Measurements from ENCODE around the gene AOPEP.

AOPEP gene

DNA sequence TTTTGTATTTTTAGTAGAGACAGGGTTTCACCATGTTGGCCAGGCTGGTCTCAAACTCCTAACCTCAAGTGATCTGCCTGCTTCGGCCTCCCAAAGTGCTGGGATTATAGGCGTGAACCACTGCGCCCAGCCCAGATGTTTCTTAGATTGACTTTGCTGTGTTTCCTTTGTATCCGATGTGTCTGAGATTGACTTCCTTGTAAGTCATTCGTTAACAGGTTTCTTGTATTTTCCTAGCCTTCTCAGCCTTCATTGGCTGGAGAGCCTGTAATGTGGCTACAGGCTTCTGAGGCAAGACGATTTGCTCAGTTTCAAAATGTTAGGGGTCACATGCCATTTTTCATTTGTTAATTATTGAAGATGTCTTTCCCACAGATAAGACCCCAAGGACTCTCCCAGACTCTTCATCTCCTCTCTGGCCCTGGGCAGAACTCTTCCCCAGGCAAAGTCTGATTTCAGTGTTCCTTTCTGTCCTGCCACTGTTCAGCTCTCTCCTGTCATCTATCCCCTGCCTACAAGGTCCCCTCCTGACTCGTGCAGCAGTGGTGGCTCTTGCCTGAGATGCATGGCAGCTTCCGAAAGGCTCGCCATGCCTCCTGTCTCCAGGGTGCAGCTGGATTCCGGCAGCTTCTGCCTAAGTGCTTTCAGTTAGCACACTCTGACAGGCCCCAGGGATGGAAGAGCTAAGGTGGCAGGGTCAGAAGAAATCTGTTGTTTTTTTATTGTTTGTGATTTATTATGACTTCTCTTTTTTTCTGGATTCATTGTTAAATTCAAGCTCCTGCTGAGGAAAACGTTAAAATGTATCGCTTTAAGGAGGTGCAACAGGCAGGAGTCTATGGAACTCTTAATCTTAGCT, 206.4 kb downstream of the AOPEP start (continued):
- TF ChIP-seq, protein P1, sequence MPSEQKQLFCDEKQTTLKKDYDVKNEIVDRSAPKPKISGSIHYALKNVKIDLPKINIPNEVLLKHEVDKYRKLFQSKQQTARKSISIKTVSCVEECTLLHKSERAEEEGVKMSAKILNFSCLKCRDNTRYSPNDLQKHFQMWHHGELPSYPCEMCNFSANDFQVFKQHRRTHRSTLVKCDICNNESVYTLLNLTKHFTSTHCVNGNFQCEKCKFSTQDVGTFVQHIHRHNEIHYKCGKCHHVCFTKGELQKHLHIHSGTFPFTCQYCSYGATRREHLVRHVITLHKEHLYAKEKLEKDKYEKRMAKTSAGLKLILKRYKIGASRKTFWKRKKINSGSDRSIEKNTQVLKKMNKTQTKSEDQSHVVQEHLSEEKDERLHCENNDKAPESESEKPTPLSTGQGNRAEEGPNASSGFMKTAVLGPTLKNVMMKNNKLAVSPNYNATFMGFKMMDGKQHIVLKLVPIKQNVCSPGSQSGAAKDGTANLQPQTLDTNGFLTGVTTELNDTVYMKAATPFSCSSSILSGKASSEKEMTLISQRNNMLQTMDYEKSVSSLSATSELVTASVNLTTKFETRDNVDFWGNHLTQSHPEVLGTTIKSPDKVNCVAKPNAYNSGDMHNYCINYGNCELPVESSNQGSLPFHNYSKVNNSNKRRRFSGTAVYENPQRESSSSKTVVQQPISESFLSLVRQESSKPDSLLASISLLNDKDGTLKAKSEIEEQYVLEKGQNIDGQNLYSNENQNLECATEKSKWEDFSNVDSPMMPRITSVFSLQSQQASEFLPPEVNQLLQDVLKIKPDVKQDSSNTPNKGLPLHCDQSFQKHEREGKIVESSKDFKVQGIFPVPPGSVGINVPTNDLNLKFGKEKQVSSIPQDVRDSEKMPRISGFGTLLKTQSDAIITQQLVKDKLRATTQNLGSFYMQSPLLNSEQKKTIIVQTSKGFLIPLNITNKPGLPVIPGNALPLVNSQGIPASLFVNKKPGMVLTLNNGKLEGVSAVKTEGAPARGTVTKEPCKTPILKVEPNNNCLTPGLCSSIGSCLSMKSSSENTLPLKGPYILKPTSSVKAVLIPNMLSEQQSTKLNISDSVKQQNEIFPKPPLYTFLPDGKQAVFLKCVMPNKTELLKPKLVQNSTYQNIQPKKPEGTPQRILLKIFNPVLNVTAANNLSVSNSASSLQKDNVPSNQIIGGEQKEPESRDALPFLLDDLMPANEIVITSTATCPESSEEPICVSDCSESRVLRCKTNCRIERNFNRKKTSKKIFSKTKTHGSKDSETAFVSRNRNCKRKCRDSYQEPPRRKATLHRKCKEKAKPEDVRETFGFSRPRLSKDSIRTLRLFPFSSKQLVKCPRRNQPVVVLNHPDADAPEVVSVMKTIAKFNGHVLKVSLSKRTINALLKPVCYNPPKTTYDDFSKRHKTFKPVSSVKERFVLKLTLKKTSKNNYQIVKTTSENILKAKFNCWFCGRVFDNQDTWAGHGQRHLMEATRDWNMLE (tag by site-specific recombination; conservative IDR thresholded peaks at IDR 0.05; ENCODE audit: low read depth) = no peak
- no peak for TF ChIP-seq ZNF121 (tag by site-specific recombination; IDR thresholded peaks at IDR 0.05)

DNA sequence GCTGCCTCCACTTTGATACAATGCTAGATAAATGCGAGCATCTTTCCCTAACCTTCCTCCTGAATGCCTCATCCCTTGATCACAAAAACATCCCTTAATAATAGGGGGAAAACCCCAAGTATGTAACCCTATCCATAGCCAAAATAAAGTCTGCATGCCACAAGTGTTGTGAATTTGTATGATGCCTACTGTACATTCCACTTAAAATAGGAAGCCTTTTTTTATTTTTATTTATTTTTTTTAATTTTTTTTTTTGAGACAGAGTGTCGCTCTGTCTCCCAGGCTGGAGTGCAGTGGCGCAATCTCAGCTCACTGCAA, 207.0 kb downstream of the AOPEP start:
- no peak overlapping the region for H3K27ac ChIP-seq (ENCODE audit: extremely low read depth, low read depth, low read length)
- H3K4me1 ChIP-seq (ENCODE audit: control insufficient read depth, insufficient read depth, low read length) = no peaks in the 10 kb centered on the region
- TF ChIP-seq ZNF423 (tag by site-specific recombination; IDR thresholded peaks at IDR 0.05) (no peak), SCRT2 (tag by site-specific recombination; IDR thresholded peaks at IDR 0.05) (0 out of 2 replicates have a peak, but pooled peaks have one; percentile 23), SCRT1 (tag by site-specific recombination; IDR thresholded peaks at IDR 0.05; ENCODE audit: borderline replicate concordance) (no peak)
- no peaks in the 10 kb centered on the region for H3K36me3 ChIP-seq (ENCODE audit: control insufficient read depth in 2 of 2, insufficient read depth in 1 of 2, low read length in 2 of 2)
- H3K4me3 ChIP-seq (ENCODE audit: low read depth, low read length) = no peak overlapping the region
- POLR2A ChIA-PET = interaction anchor here (0.8 kb wide), 1 partner anchor 15 kb away, joined by 6 read pairs; no protein-coding TSS in a partner anchor
- CTCF ChIA-PET = interaction anchor here (0.6 kb wide), 1 partner anchor 204 kb away, joined by 3 read pairs; no protein-coding TSS in a partner anchor
- H3K9me3 ChIP-seq (ENCODE audit: control insufficient read depth, insufficient read depth, low read depth, low read length) = no peaks in the 10 kb centered on the region

DNA sequence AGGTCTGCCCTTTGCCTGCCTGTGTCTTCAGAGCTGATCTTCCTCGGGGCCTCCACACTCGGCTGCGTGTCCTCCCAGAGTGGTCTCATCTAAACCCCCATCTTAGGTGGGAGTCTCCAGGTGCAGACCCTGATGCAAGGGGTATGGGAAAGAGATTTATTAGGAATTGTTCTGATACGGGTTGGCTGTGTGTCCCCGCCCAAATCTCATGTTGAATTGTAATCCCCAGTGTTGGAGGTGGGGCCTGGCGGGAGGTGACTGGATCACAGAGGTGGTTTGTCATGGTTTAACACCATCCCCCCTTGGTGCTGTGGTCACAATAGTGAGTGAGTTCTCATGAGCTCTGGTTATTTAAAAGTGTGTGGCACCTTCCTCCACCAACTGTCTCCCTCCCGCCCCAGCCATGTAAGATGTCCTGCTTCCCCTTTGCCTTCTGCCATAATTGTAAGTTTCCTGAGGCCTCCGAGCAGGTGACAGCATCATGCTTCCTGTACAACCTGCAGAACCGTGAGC, 208.4 kb downstream of the AOPEP start:
- TF ChIP-seq, protein P2, sequence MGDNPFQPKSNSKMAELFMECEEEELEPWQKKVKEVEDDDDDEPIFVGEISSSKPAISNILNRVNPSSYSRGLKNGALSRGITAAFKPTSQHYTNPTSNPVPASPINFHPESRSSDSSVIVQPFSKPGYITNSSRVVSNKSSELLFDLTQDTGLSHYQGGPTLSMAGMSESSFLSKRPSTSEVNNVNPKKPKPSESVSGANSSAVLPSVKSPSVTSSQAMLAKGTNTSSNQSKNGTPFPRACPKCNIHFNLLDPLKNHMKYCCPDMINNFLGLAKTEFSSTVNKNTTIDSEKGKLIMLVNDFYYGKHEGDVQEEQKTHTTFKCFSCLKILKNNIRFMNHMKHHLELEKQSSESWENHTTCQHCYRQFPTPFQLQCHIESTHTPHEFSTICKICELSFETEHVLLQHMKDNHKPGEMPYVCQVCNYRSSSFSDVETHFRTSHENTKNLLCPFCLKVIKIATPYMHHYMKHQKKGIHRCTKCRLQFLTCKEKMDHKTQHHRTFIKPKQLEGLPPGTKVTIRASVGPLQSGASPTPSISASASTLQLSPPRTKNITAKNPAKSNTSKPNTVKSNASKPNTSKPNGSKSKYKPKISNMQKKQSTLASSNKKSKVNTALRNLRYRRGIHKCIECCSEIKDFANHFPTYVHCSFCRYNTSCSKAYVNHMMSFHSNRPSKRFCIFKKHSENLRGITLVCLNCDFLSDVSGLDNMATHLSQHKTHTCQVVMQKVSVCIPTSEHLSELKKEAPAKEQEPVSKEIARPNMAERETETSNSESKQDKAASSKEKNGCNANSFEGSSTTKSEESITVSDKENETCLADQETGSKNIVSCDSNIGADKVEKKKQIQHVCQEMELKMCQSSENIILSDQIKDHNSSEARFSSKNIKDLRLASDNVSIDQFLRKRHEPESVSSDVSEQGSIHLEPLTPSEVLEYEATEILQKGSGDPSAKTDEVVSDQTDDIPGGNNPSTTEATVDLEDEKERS (tag by site-specific recombination; IDR thresholded peaks at IDR 0.05) = no peak
- TF ChIP-seq ZNF416 (tag by site-specific recombination; IDR thresholded peaks at IDR 0.05) (no peak), RBAK (tag by site-specific recombination; IDR thresholded peaks at IDR 0.05) (no peak), MEIS1 (CRISPR knock-in tag; IDR thresholded peaks at IDR 0.05; ENCODE audit: borderline replicate concordance) (no peak), YY2 (tag by site-specific recombination; IDR thresholded peaks at IDR 0.05) (no peak), ZNF585B (tag by site-specific recombination; IDR thresholded peaks at IDR 0.05) (no peak), ZNF600 (tag by site-specific recombination; IDR thresholded peaks at IDR 0.05) (no peak), ZNF239 (tag by site-specific recombination; IDR thresholded peaks at IDR 0.05) (no peak)
- TF ChIP-seq, protein P3, sequence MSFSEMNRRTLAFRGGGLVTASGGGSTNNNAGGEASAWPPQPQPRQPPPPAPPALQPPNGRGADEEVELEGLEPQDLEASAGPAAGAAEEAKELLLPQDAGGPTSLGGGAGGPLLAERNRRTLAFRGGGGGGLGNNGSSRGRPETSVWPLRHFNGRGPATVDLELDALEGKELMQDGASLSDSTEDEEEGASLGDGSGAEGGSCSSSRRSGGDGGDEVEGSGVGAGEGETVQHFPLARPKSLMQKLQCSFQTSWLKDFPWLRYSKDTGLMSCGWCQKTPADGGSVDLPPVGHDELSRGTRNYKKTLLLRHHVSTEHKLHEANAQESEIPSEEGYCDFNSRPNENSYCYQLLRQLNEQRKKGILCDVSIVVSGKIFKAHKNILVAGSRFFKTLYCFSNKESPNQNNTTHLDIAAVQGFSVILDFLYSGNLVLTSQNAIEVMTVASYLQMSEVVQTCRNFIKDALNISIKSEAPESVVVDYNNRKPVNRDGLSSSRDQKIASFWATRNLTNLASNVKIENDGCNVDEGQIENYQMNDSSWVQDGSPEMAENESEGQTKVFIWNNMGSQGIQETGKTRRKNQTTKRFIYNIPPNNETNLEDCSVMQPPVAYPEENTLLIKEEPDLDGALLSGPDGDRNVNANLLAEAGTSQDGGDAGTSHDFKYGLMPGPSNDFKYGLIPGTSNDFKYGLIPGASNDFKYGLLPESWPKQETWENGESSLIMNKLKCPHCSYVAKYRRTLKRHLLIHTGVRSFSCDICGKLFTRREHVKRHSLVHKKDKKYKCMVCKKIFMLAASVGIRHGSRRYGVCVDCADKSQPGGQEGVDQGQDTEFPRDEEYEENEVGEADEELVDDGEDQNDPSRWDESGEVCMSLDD (tag by site-specific recombination; IDR thresholded peaks at IDR 0.05) = no peak
- TF ChIP-seq, protein P4, sequence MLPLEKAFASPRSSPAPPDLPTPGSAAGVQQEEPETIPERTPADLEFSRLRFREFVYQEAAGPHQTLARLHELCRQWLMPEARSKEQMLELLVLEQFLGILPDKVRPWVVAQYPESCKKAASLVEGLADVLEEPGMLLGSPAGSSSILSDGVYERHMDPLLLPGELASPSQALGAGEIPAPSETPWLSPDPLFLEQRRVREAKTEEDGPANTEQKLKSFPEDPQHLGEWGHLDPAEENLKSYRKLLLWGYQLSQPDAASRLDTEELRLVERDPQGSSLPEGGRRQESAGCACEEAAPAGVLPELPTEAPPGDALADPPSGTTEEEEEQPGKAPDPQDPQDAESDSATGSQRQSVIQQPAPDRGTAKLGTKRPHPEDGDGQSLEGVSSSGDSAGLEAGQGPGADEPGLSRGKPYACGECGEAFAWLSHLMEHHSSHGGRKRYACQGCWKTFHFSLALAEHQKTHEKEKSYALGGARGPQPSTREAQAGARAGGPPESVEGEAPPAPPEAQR (tag by site-specific recombination; IDR thresholded peaks at IDR 0.05) = no peak
- TF ChIP-seq, protein P5, sequence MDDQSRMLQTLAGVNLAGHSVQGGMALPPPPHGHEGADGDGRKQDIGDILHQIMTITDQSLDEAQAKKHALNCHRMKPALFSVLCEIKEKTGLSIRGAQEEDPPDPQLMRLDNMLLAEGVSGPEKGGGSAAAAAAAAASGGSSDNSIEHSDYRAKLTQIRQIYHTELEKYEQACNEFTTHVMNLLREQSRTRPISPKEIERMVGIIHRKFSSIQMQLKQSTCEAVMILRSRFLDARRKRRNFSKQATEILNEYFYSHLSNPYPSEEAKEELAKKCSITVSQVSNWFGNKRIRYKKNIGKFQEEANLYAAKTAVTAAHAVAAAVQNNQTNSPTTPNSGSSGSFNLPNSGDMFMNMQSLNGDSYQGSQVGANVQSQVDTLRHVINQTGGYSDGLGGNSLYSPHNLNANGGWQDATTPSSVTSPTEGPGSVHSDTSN (CRISPR knock-in tag; IDR thresholded peaks at IDR 0.05) = no peak
- H3K27ac ChIP-seq (ENCODE audit: extremely low read depth, low read depth, low read length) = no peak overlapping the region
- H3K4me1 ChIP-seq (ENCODE audit: control insufficient read depth, insufficient read depth, low read length) = no peaks in the 10 kb centered on the region
- H3K4me3 ChIP-seq (ENCODE audit: low read depth, low read length) = no peak overlapping the region
- ChIA-PET CTCF (no interaction called here), POLR2A (interaction anchor here (0.6 kb wide), 1 partner anchor 35 kb away, joined by 4 read pairs; no protein-coding TSS in a partner anchor)
- no peaks in the 10 kb centered on the region for H3K36me3 ChIP-seq (ENCODE audit: control insufficient read depth in 2 of 2, insufficient read depth in 1 of 2, low read length in 2 of 2)
- no peaks in the 10 kb centered on the region for H3K9me3 ChIP-seq (ENCODE audit: control insufficient read depth, insufficient read depth, low read depth, low read length)

Data from HEK293 (cell line).